ENCODE results near the gene PITPNM2.

PITPNM2 gene

DNA sequence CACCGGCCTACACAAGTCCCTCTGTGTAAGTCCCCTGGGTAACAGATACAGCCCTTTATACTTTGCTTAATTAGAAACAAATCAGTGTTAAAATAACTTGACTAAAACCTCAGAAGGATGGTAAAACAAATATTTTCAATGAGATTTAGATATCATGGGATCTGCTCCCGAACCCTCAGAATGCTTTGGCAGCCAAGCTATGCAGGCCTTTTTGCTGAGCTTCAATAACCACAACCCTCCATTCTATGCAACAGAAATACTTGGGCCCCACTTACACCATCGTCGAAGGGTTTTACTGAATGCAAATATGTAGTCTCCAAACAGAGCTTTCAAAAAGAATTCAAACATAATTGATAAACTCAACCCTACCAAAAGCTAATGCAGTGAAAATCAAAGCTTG, 29.3 kb upstream of the PITPNM2 start:
- TF ChIP-seq, protein P1, sequence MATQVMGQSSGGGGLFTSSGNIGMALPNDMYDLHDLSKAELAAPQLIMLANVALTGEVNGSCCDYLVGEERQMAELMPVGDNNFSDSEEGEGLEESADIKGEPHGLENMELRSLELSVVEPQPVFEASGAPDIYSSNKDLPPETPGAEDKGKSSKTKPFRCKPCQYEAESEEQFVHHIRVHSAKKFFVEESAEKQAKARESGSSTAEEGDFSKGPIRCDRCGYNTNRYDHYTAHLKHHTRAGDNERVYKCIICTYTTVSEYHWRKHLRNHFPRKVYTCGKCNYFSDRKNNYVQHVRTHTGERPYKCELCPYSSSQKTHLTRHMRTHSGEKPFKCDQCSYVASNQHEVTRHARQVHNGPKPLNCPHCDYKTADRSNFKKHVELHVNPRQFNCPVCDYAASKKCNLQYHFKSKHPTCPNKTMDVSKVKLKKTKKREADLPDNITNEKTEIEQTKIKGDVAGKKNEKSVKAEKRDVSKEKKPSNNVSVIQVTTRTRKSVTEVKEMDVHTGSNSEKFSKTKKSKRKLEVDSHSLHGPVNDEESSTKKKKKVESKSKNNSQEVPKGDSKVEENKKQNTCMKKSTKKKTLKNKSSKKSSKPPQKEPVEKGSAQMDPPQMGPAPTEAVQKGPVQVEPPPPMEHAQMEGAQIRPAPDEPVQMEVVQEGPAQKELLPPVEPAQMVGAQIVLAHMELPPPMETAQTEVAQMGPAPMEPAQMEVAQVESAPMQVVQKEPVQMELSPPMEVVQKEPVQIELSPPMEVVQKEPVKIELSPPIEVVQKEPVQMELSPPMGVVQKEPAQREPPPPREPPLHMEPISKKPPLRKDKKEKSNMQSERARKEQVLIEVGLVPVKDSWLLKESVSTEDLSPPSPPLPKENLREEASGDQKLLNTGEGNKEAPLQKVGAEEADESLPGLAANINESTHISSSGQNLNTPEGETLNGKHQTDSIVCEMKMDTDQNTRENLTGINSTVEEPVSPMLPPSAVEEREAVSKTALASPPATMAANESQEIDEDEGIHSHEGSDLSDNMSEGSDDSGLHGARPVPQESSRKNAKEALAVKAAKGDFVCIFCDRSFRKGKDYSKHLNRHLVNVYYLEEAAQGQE (IDR thresholded peaks at IDR 0.05; ENCODE audit: insufficient replicate concordance, low read depth) = no peak
- TF ChIP-seq POLR2AphosphoS5 (IDR thresholded peaks at IDR 0.05; ENCODE audit: low read depth) = no peak
- TF ChIP-seq SPI1 (IDR thresholded peaks at IDR 0.05; ENCODE audit: borderline replicate concordance, low read depth) = no peak
- no peak for TF ChIP-seq GABPA (IDR thresholded peaks at IDR 0.05; ENCODE audit: low read depth)
- TF ChIP-seq, protein P2, sequence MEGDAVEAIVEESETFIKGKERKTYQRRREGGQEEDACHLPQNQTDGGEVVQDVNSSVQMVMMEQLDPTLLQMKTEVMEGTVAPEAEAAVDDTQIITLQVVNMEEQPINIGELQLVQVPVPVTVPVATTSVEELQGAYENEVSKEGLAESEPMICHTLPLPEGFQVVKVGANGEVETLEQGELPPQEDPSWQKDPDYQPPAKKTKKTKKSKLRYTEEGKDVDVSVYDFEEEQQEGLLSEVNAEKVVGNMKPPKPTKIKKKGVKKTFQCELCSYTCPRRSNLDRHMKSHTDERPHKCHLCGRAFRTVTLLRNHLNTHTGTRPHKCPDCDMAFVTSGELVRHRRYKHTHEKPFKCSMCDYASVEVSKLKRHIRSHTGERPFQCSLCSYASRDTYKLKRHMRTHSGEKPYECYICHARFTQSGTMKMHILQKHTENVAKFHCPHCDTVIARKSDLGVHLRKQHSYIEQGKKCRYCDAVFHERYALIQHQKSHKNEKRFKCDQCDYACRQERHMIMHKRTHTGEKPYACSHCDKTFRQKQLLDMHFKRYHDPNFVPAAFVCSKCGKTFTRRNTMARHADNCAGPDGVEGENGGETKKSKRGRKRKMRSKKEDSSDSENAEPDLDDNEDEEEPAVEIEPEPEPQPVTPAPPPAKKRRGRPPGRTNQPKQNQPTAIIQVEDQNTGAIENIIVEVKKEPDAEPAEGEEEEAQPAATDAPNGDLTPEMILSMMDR (IDR thresholded peaks at IDR 0.05; ENCODE audit: insufficient read depth, low read length) = no peak
- DNase-seq (ENCODE audit: low read depth in 1 of 2, low spot score in 1 of 2) = no peak
- no peak overlapping the region for H3K4me3 ChIP-seq (replicated peaks; ENCODE audit: insufficient read depth, low read length)
- H3K27ac ChIP-seq (replicated peaks) = no peak overlapping the region
- H3K27me3 ChIP-seq (ENCODE audit: insufficient read depth, poor library complexity, severe bottlenecking) = no peaks in the 10 kb centered on the region

DNA sequence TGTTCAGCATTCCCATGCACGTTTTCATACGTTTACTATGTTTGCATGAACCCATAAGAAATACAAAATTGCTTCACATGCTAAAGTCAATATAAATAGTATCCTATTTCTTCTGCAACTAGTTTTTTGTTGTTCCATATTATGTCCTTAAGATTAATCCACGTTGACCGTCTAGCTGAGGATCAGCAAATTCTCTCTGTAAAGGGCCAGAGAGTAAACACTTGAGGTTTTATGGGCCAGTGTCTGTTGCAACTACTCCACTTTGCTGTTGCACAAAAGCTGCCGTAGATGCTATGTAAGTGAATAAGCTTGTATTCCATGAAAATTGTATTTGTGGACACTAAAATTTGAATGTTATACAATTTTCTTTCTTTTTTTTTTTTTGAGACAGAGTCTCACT, 21.1 kb upstream of the PITPNM2 start:
- Histone ChIP-seq H3K27me3 (ENCODE audit: insufficient read depth, poor library complexity, severe bottlenecking) (no peaks in the 10 kb centered on the region), H3K4me3 (replicated peaks; ENCODE audit: insufficient read depth, low read length) (no peak overlapping the region), H3K27ac (replicated peaks) (no peak overlapping the region)
- no peak for DNase-seq (ENCODE audit: low read depth in 1 of 2, low spot score in 1 of 2)
- TF ChIP-seq POLR2AphosphoS5 (IDR thresholded peaks at IDR 0.05; ENCODE audit: low read depth) (no peak), GABPA (IDR thresholded peaks at IDR 0.05; ENCODE audit: low read depth) (no peak), SPI1 (IDR thresholded peaks at IDR 0.05; ENCODE audit: borderline replicate concordance, low read depth) (no peak)
- TF ChIP-seq, protein P1 (IDR thresholded peaks at IDR 0.05; ENCODE audit: insufficient replicate concordance, low read depth) = no peak
- TF ChIP-seq, protein P2 (IDR thresholded peaks at IDR 0.05; ENCODE audit: insufficient read depth, low read length) = no peak

- H3K4me3 ChIP-seq (replicated peaks; ENCODE audit: insufficient read depth, low read length) = no peak overlapping the region
- no peak for DNase-seq (ENCODE audit: low read depth in 1 of 2, low spot score in 1 of 2)
- no peaks in the 10 kb centered on the region for H3K27me3 ChIP-seq (ENCODE audit: insufficient read depth, poor library complexity, severe bottlenecking)
- H3K27ac ChIP-seq (replicated peaks) = no peak overlapping the region
- TF ChIP-seq, protein P2 (IDR thresholded peaks at IDR 0.05; ENCODE audit: insufficient read depth, low read length) = no peak
- TF ChIP-seq GABPA (IDR thresholded peaks at IDR 0.05; ENCODE audit: low read depth) (no peak), SPI1 (IDR thresholded peaks at IDR 0.05; ENCODE audit: borderline replicate concordance, low read depth) (no peak), POLR2AphosphoS5 (IDR thresholded peaks at IDR 0.05; ENCODE audit: low read depth) (no peak)
- TF ChIP-seq, protein P1 (IDR thresholded peaks at IDR 0.05; ENCODE audit: insufficient replicate concordance, low read depth) = no peak
Observed at GRCh38 chr12:123167329-123167728, 16.4 kb upstream of the PITPNM2 start.
